Ectodermal cell (in vitro differentiated cells): ENCODE measurements around the gene HOTAIR.

Experiments used
- H3K27ac ChIP-seq: 2 replicates; pipeline ENCODE4 v1.7.0; 2013; ENCODE audit warnings: mild to moderate bottlenecking, low read depth, low read length; ENCODE audit not compliant: insufficient read depth, poor library complexity, severe bottlenecking
- H3K27me3 ChIP-seq: 2 replicates; pipeline ENCODE4 v1.7.0; 2013; ENCODE audit warnings: mild to moderate bottlenecking, low read length; ENCODE audit not compliant: insufficient read depth, control insufficient read depth, poor library complexity, severe bottlenecking
- H3K36me3 ChIP-seq: one replicate; pipeline ENCODE4 v1.7.0; 2013; ENCODE audit warnings: low read length; ENCODE audit not compliant: control insufficient read depth, insufficient read depth
- H3K4me1 ChIP-seq: one replicate; pipeline ENCODE4 v1.7.0; 2013; ENCODE audit warnings: low read length; ENCODE audit not compliant: control insufficient read depth, insufficient read depth
- H3K4me3 ChIP-seq: 2 replicates; pipeline ENCODE4 v1.7.0; 2013; ENCODE audit warnings: low read depth, low read length, control low read depth; ENCODE audit not compliant: insufficient read depth
- H3K9me3 ChIP-seq: 2 replicates; pipeline ENCODE4 v1.7.0; 2013; ENCODE audit warnings: mild to moderate bottlenecking, low read length, moderate library complexity; ENCODE audit not compliant: control insufficient read depth
- WGBS, 2 experiments: methylation state at CpG; one replicate each; pipeline ENCODE4 v1.1.7; 2013; ENCODE audit warnings: missing lambda C conversion rate in 2 of 2; 5-methylcytosine and 5-hydroxymethylcytosine counted together

Gene HOTAIR

DNA sequence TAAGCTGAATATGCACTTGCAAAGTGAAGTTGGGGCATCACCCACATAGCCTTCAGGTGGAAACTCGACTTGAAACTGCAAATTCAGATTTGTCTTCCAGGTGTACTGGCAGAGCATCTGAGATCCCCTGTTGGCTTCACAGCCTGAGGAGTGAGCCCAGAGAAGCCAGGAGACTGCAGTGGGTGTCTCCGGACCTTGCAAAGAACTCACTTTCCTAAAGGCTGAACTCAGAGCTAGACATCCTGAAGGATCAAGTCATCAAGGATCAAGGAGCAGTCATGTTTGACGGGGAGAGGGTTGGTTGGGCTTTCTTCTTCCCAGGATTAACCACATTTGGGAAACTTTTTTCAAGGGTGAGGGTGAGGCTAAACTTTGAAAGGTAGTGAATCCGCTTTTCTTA lies 45.2 kb downstream of the HOTAIR start:
- no peaks in the 10 kb centered on the region for H3K9me3 ChIP-seq
- 31 to 38% methylated on average over 3 to 4 of the region's 4 CpGs for WGBS, 2 experiments
- no peaks in the 10 kb centered on the region for H3K36me3 ChIP-seq
- H3K27ac ChIP-seq = no peak overlapping the region
- peaks cover 100% of the 10 kb centered on the region for H3K27me3 ChIP-seq
- H3K4me1 ChIP-seq = no peaks in the 10 kb centered on the region
- H3K4me3 ChIP-seq = no peak overlapping the region

- Histone ChIP-seq H3K4me1 (no peaks in the 10 kb centered on the region), H3K9me3 (no peaks in the 10 kb centered on the region), H3K27me3 (peaks cover 100% of the 10 kb centered on the region), H3K4me3 (no peak overlapping the region), H3K36me3 (no peaks in the 10 kb centered on the region), H3K27ac (no peak overlapping the region)
- WGBS, 2 experiments = 24 to 27% methylated on average over 31 of the region's 31 CpGs
These were observed 46.5 kb downstream of the HOTAIR start for GRCh38 chr12:53928054-53928835.

DNA sequence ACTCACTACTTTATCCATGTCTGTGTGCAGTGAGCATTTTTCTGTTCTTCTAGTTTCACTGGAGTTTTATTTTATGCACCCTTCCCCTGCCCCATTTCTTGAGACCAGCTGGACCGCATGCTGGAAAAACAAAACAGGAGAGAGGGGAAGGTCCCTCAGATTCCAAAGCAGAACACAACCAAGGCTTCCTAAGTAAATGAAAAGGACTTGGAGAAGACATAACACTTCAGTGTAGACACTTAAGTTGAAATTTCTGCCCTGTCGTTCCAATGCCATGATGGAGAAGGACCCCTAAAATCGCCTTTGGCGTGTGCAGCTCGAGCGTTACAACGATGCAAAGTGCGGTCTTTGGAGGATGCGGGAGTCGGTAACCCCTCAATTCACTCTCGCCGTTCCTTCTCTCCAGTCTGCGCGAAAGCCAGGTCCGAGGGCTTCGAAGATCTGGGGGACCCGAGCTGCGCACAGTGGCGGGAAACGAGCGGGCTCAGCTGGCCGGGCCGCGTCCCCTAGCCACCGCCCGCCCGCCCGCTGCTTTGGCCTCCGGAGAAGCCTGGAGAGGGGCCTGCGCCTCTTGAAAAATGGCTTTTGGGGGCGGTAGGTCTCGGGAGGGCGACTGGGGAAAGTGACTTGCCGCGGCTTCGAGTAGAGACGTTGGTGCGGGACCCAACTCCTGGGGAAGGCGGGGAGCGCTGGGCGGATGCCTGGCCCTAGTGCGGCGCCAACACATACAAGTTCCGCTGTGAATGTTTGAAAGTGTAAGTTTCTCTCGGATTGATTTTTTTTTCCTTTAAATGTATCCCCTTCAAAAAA lies 47.3 kb downstream of the HOTAIR start:
- H3K4me1 ChIP-seq = no peaks in the 10 kb centered on the region
- no peaks in the 10 kb centered on the region for H3K36me3 ChIP-seq
- no peak overlapping the region for H3K4me3 ChIP-seq
- H3K27ac ChIP-seq = no peak overlapping the region
- peaks cover 100% of the 10 kb centered on the region for H3K27me3 ChIP-seq
- H3K9me3 ChIP-seq = no peaks in the 10 kb centered on the region
- 13 to 21% methylated on average over 43 to 45 of the region's 45 CpGs for WGBS, 2 experiments

GRCh38 chr12:53924521-53925405 lies 50.0 kb downstream of the HOTAIR start:
- Histone ChIP-seq H3K36me3 (no peaks in the 10 kb centered on the region), H3K27ac (no peak overlapping the region), H3K4me1 (no peaks in the 10 kb centered on the region), H3K4me3 (no peak overlapping the region), H3K9me3 (no peaks in the 10 kb centered on the region), H3K27me3 (peaks cover 100% of the 10 kb centered on the region)
- WGBS, 2 experiments = 42 to 61% methylated on average over 1 to 2 of the region's 2 CpGs

DNA sequence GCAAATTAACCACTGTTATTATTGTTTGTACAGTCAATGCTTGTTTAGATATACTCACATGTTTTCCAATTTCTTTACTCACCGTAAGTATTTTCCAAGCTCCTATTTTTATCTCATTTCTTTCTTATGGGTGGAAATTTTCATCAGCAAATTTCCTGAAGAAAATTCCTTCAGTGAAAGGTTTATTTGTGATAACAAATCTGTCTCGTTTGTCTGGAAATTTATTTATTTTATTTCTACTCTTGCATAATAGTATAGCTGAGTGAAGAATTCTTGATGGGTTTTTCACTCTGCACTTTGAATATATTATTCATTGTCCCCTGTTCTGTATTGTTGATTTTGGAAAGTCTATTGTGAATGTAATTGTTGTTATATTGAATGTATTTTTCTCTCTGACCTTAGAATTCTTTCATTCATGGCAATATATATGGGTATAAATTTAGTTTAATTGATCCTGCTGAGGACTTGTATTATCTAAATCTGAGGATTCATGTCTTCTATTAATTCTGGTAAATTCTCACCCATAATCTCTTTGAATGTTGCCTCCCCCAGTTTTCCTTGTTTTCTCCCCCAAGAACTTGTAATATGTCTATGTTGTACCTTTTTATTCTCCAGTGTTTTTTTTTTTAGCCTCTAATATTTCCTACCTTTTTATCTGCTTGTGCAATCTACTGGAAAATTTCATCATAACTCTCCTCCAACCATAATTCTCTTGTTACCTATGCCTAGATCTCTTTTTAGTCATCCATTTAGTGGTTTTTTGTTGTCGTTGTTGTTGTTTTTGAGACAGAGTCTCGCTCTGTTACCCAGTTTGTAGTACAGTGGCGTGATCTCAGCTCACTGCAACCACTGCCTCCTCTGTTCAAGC lies 57.7 kb downstream of the HOTAIR start:
- H3K9me3 ChIP-seq = no peaks in the 10 kb centered on the region
- H3K4me3 ChIP-seq = no peak overlapping the region
- no peak overlapping the region for H3K27ac ChIP-seq
- no peaks in the 10 kb centered on the region for H3K4me1 ChIP-seq
- H3K36me3 ChIP-seq = no peaks in the 10 kb centered on the region
- 82 to 87% methylated on average over 3 to 4 of the region's 5 CpGs for WGBS, 2 experiments
- peaks cover 77% of the 10 kb centered on the region for H3K27me3 ChIP-seq
